Measurements from ENCODE around the gene AIMP1.

DNA sequence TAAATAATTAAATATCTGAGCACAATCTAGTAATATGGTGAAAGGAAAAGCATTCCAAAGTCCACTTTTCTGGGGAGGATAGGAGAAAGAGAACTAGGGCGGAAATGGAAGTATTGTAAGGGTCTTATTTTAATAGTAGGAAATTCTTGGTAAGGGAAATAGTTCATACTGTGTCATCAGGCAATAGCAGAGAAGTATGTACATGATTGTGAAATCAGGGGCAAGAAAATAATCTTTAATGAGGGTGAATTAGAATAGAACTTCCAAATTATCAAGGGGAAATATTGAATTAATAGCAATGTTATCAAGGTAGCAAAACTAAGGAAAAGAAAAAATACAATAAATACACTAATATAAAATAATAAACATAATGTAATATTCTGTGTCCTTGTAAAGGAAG lies 37.4 kb downstream of the AIMP1 start:
- no peak for TF ChIP-seq GATA3 (IDR thresholded peaks at IDR 0.05; ENCODE audit: low read depth, low read length)
- no peak for TF ChIP-seq GATA2 (IDR thresholded peaks at IDR 0.05; ENCODE audit: low read depth, low read length)

Data from SH-SY5Y (cell line).